Esophagus muscularis mucosa (tissue), 4 donors: ENCODE results near the gene PYGB. TPM values are rescaled to one million over a fixed set of nuclear protein-coding genes. Genes with fewer than 3 reads are reported as not detected.
"Not testable (repeated sequence)": the region's sequence is repeated elsewhere in the genome, so short reads cannot be mapped to it uniquely, and the experiment has no call there.

Experiments
- DNase-seq: peaks from one replicate; pipeline ENCODE4 v3.0.0-alpha.2; 2017; ENCODE audit errors: extremely low spot score
- H3K27ac ChIP-seq, 4 donors: fragments of 200-600 bp; sonication (generic); replicated peaks in 1 of 4; 1 replicate in 3 of 4; 2 replicates in 1 of 4; pipeline ENCODE4 v1.5.1; 2016 to 2019; ENCODE audit warnings: mild to moderate bottlenecking in 1 of 4
- H3K27me3 ChIP-seq, 4 donors: fragments of 200-600 bp; sonication (generic); one replicate each; pipeline versions ENCODE4 v1.5.1 to v1.6.0; 2016 to 2019
- H3K36me3 ChIP-seq, 4 donors: fragments of 200-600 bp; sonication (generic); one replicate each; pipeline ENCODE4 v1.5.1; 2016 to 2019
- H3K4me1 ChIP-seq, 4 donors: fragments of 200-600 bp; sonication (generic); one replicate each; pipeline ENCODE4 v1.5.1; 2016 to 2019
- H3K4me3 ChIP-seq, 4 donors: fragments of 200-600 bp; sonication (generic); 1 replicate in 2 of 4; 2 replicates in 2 of 4; pipeline ENCODE4 v1.5.1; 2016 to 2019; ENCODE audit warnings: mild to moderate bottlenecking in 4 of 4, moderate library complexity in 1 of 4
- H3K9me3 ChIP-seq, 4 donors: fragments of 200-600 bp; sonication (generic); 1 replicate in 3 of 4; 2 replicates in 1 of 4; pipeline ENCODE4 v1.5.1; 2016 to 2019
- EP300 ChIP-seq: sonication (generic); formaldehyde crosslinking; IDR thresholded peaks from one replicate; pipeline ENCODE4 v1.6.1; 2017; ENCODE audit warnings: antibody characterized with exemption
- POLR2A ChIP-seq: fragments of 450-650 bp; IDR thresholded peaks from one replicate; pipeline ENCODE4 v1.6.1; 2017; ENCODE audit warnings: antibody characterized with exemption, moderate library complexity, mild to moderate bottlenecking, low read depth
- POLR2AphosphoS5 ChIP-seq, 2 donors: sonication (generic); formaldehyde crosslinking; IDR thresholded peaks; one replicate each; pipeline ENCODE4 v1.6.1; 2017; ENCODE audit warnings: antibody characterized with exemption in 2 of 2
- WGBS: methylation state at CpG from one replicate; pipeline ENCODE4 v1.1.5; 2018; 5-methylcytosine and 5-hydroxymethylcytosine counted together
- intact Hi-C: fragments of 100-400 bp; cut with DNase I; formaldehyde crosslinking; loops from one replicate; pipeline ENCODE4 v1.15.1; 2023
- total RNA-seq, 4 donors: library from RNA; depleted of rRNA; stranded (reverse); fragments of >200 nt; gene quantifications; one replicate each; pipeline versions ENCODE4 v1.1.0 to v1.2.1, GENCODE V29; 2016
- TF ChIP-seq, protein P1 (sequence below), 3 experiments: fragments of 200-600 bp in 2 of 3; fragments of 450-650 bp in 1 of 3; sonication (generic) in 2 of 3; IDR thresholded peaks; one replicate each; pipeline ENCODE4 v1.5.1; 2017 to 2019; ENCODE audit warnings: antibody characterized with exemption in 3 of 3, mild to moderate bottlenecking in 2 of 3, moderate library complexity in 1 of 3

Gene PYGB
- total RNA-seq, 4 donors from 2014 or later, result 398 to 632 (median 462) TPM

DNA sequence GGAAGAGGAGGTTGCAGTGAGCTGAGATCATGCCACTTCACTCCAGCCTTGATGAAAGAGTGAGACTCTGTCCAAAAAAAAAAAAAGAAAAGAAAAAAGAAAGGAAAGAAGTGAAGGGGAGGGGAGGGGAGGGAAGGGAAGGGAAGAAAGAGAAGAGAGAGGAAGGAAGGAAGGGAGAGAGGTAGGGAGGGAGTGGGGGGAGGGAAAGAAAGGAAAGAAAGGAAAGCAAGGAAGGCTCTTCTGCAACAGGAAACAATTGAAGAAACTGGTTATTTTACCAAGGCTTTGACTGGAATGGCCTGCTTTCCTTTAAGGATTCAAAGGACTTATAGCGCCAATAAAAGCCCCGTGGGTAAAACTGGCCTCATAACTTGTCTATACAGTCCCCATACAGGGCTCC, 78.1 kb downstream of the PYGB start:
- 97% methylated on average over 2 of the region's 2 CpGs for whole genome bisulfite sequencing
- intact Hi-C loops, result no loop called here

DNA sequence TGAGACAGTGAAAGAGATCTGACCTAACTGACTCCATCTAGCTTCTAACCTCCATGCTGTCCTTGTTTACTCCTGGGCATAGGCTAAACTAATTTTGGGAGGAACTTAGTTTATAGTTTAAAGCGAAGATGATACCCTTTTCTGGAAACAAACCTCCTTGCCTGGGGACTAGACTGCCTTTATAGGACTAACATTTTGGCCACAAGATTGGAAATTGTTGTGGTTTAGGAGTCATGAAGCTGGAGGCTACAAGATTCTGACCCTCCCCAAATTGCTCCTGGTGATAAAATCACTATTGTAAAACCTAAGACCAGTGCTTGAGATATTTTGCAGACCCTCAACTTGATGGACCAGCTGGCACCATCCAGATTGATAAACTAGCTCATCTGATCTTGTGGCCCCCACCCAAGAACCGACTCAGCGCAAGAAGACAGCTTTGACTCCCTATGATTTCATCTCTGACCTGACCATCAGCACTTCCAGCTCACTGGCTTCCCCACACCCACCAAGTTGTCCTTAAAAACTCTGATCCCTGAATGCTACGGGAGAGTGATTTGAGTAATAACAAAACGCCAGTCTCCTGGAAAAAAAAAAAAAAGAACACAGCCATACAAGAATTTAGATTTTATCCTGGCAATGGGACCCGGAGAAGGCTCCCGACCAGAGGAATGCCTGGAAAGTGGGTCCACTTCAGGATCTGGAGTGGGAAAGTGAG, 79.8 kb downstream of the PYGB start:
- intact Hi-C loops, result no loop called here
- TF ChIP-seq POLR2A (no peak), EP300 (no peak)
- Histone ChIP-seq H3K27me3 (no peaks in the 10 kb centered on the region), H3K9me3 (no peaks in the 10 kb centered on the region), H3K4me3 (no peak overlapping the region), H3K4me1 (peaks cover 0 to 19% (median 6%) of the 10 kb centered on the region in 4 donors), H3K36me3 (peaks cover 5 to 8% (median 5%) of the 10 kb centered on the region in 4 donors), H3K27ac (no peak overlapping the region)
- WGBS, result 85% methylated on average over 7 of the region's 7 CpGs
- DNase-seq, result no peak

More for the DNA sequence above, 78.1 kb downstream of the PYGB start:
- DNase-seq, result no peak
- Histone ChIP-seq H3K4me3 (no peak overlapping the region), H3K27me3 (no peaks in the 10 kb centered on the region), H3K27ac (no peak overlapping the region), H3K4me1 (peaks cover 0 to 26% (median 6%) of the 10 kb centered on the region in 4 donors), H3K36me3 (peaks cover 9 to 18% (median 14%) of the 10 kb centered on the region in 4 donors), H3K9me3 (no peaks in the 10 kb centered on the region)
- TF ChIP-seq POLR2A (no peak), POLR2AphosphoS5 (IDR thresholded peaks at IDR 0.05) (no peak)

DNA sequence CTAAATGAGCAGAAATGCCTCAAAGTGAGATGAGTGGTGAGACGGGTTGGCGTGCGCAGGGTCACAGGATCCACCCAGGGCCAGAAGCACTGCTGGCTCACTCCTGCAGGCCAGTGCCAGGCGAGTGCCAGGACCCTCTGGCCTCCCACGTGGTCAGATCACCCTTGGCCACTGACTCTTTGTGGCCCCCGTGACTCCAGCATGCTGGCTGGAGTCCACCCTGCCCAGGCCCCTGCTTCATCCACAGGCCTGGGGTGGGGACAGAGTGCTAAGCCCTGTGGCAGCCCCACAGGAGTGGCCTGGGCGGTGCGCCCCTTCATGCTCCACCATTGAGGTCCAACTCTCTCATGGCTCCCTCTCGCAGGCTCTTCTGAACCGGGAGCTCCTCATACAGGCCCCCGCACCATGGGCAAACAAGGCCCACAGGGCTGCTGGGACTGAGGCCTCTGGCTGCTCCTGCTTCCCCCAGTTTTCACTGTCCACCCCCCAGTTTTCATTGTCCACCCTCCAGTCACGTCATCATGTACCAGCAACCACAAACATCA, 81.1 kb downstream of the PYGB start:
- Histone ChIP-seq H3K9me3 (no peaks in the 10 kb centered on the region), H3K36me3 (no peaks in the 10 kb centered on the region), H3K27ac (no peak overlapping the region), H3K27me3 (no peaks in the 10 kb centered on the region), H3K4me1 (peaks cover 0 to 19% (median 6%) of the 10 kb centered on the region in 4 donors), H3K4me3 (no peak overlapping the region)
- WGBS, result 87% methylated on average over 8 of the region's 12 CpGs
- intact Hi-C loops, result no loop called here
- no peak for TF ChIP-seq POLR2A
- no peak for TF ChIP-seq EP300
- TF ChIP-seq, protein P1, sequence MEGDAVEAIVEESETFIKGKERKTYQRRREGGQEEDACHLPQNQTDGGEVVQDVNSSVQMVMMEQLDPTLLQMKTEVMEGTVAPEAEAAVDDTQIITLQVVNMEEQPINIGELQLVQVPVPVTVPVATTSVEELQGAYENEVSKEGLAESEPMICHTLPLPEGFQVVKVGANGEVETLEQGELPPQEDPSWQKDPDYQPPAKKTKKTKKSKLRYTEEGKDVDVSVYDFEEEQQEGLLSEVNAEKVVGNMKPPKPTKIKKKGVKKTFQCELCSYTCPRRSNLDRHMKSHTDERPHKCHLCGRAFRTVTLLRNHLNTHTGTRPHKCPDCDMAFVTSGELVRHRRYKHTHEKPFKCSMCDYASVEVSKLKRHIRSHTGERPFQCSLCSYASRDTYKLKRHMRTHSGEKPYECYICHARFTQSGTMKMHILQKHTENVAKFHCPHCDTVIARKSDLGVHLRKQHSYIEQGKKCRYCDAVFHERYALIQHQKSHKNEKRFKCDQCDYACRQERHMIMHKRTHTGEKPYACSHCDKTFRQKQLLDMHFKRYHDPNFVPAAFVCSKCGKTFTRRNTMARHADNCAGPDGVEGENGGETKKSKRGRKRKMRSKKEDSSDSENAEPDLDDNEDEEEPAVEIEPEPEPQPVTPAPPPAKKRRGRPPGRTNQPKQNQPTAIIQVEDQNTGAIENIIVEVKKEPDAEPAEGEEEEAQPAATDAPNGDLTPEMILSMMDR (IDR thresholded peaks at IDR 0.05), result no peak
- TF ChIP-seq POLR2AphosphoS5 (IDR thresholded peaks at IDR 0.05), result no peak
- no peak for DNase-seq

DNA sequence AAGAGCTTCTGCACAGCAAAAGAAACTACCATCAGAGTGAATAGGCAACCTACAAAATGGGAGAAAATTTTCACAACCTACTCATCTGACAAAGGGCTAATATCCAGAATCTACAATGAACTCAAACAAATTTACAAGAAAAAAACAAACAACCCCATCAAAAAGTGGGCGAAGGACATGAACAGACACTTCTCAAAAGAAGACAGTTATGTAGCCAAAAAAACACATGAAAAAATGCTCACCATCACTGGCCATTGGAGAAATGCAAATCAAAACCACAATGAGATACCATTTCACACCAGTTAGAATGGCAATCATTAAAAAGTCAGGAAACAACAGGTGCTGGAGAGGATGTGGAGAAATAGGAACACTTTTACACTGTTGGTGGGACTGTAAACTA, 87.1 kb downstream of the PYGB start:
- DNase-seq, H3K27me3 ChIP-seq, H3K4me3 ChIP-seq, H3K4me1 ChIP-seq, intact Hi-C loops, H3K9me3 ChIP-seq, H3K27ac ChIP-seq: not testable (repeated sequence)
- 94% methylated on average over 1 of the region's 1 CpG for WGBS
- peaks cover 0 to 10% (median 10%) of the 10 kb centered on the region in 4 donors for H3K36me3 ChIP-seq

DNA sequence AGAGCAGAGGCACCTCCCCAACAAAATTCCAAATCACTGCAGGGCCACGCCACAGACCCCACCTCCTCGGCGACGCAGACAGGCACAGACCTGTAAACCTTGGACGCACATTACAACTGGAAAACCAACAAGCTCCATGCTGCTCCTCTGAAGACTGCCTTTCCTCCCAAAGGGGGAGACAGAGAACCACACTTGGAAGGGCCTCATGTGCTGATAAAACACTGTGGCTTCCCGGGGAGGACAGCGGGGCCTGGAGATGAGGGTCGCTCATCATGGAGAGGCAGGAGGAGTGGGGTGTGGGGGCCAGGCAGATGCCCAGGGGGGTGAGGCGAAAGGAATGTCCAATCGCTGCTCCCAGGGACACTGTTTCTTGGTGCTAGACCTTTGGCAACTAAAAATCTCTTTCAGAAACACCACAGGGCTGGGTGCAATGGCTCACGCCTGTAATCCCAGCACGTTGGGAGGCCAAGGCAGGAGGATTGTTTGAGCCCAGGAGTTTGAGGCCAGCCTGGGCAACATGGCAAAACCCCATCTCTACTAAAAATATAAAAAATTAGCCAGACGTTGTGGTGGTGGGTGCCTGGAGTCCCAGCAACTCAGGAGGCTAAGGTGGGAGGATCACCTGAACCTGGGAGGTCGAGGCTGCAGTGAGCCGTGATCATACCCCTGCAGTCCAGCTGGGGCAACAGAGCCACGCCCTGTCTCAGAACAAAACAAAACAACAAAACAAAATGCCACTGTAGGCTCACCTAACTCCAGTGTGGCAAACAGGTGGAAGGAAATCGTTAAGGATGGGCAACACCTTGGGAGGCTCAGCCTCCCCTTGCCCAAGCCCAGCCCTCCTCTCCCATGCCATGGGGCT, 88.9 kb downstream of the PYGB start:
- Histone ChIP-seq H3K9me3 (no peaks in the 10 kb centered on the region), H3K4me3 (no peak overlapping the region), H3K27ac (no peak overlapping the region), H3K27me3 (no peaks in the 10 kb centered on the region), H3K36me3 (peaks cover 0 to 10% (median 10%) of the 10 kb centered on the region in 4 donors), H3K4me1 (peaks cover 0 to 4% (median 0%) of the 10 kb centered on the region in 4 donors)
- intact Hi-C loops, result no loop called here
- TF ChIP-seq, protein P1 (IDR thresholded peaks at IDR 0.05), result peak in 2 of 3 experiments; percentile 12 to 30
- TF ChIP-seq POLR2A, result no peak
- WGBS, result 79% methylated on average over 12 of the region's 17 CpGs
- DNase-seq, result no peak
